HFFc6 (cell line): ENCODE data around the gene RGS11. TPM values are rescaled to one million over a fixed set of nuclear protein-coding genes. Genes with fewer than 3 reads are reported as not detected.

Experiments
- DNase-seq: peaks from one replicate; pipeline ENCODE4 v3.0.0-alpha.2; 2018
- H3K27ac Mint-ChIP-seq: 2 replicates; pipeline ENCODE4 v1.8.0; 2020; ENCODE audit warnings: mild to moderate bottlenecking, mixed read lengths
- H3K27me3 Mint-ChIP-seq: 2 replicates; pipeline ENCODE4 v1.8.0; 2021; ENCODE audit warnings: mild to moderate bottlenecking, moderate library complexity, mixed read lengths; ENCODE audit not compliant: insufficient read depth
- H3K36me3 Mint-ChIP-seq: 2 replicates; pipeline ENCODE4 v1.8.0; 2021; ENCODE audit warnings: low read depth, mixed read lengths
- H3K4me1 Mint-ChIP-seq: 2 replicates; pipeline ENCODE4 v1.8.0; 2020; ENCODE audit warnings: low read depth, mixed read lengths
- H3K4me3 Mint-ChIP-seq: 2 replicates; pipeline ENCODE4 v1.8.0; 2020; ENCODE audit warnings: mild to moderate bottlenecking, moderate library complexity, mixed read lengths
- H3K9me3 Mint-ChIP-seq: 2 replicates; pipeline ENCODE4 v1.8.0; 2020; ENCODE audit warnings: mild to moderate bottlenecking, mixed read lengths
- CTCF ChIP-seq: fragments of 200-600 bp; sonication (generic); IDR thresholded peaks from 2 replicates; pipeline ENCODE4 v1.5.0; 2021; ENCODE audit warnings: antibody characterized with exemption, mild to moderate bottlenecking
- total RNA-seq, 6 experiments: library from RNA; stranded (reverse); fragmentation: NEBNext Ultra II Directional; extraction: Animal tissue kit (Norgen Biotek cat#: 25700); gene quantifications; 2 replicates in 1 of 6; 3 replicates in 5 of 6; pipeline ENCODE4 v1.2.3, GENCODE V29; 2021

The RGS11 gene
- total RNA-seq, 6 experiments from 2014 or later: 1.5 to 3.5 (median 2.3) TPM

- no peak for TF ChIP-seq CTCF
- Mint-ChIP-seq H3K4me1 (no peaks in the 10 kb centered on the region), H3K27me3 (peaks cover 2% of the 10 kb centered on the region), H3K36me3 (0 out of 2 replicates have a peak, but pooled peaks cover 6% of the 10 kb centered on the region), H3K27ac (peak overlapping the region; percentile 26; the same call in 1 of the 2 replicates), H3K9me3 (no peaks in the 10 kb centered on the region), H3K4me3 (no peak overlapping the region)
- no peak for DNase-seq
These were observed 44.5 kb upstream of the RGS11 start for GRCh38 chr16:320206-320605.

DNA sequence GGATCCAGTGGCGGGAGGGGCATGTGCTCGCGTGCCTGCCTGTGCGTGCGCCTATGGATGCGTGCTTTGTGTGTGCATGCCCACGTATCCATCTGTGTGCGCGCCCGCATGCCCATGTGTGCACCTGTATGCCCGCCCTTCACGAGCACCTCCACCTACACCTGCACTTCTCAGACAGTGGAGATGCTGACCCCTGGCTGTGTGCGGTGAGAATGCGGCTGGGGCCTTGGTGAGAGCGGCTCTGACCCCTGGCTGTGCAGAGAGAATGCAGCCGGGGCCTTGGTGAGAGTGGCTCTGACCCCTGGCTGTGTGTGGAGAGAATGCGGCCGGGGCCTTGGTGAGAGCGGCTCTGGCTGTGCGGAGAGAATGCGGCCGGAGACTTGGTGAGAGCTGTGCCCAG lies 42.9 kb upstream of the RGS11 start:
- H3K4me1 Mint-ChIP-seq: no peaks in the 10 kb centered on the region
- H3K9me3 Mint-ChIP-seq: no peaks in the 10 kb centered on the region
- DNase-seq: no peak
- H3K27ac Mint-ChIP-seq: no peak overlapping the region
- peak; percentile 52 for TF ChIP-seq CTCF
- H3K36me3 Mint-ChIP-seq: 0 out of 2 replicates have a peak, but pooled peaks cover 6% of the 10 kb centered on the region
- no peak overlapping the region for H3K4me3 Mint-ChIP-seq
- peaks cover 2% of the 10 kb centered on the region for H3K27me3 Mint-ChIP-seq

DNA sequence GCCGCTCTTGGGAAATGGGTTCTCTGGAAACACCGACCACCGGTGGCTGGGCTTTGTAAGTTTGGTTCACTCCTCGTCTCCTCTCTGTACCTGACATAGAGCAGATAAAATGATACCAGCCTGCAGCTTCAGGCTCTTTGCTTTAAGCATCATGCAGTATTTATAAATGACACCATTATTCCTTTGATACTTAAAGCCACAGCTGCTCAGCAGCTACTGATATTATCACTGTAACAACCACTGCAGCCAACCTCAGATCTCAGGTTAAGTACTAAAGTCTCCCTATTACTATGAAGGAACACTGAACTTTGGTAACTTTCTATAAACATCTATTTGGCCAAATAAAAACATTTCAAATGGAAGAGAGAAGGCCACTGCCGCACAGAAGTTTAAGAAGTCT lies 41.8 kb upstream of the RGS11 start:
- Mint-ChIP-seq H3K4me3 (no peak overlapping the region), H3K27ac (no peak overlapping the region), H3K36me3 (0 out of 2 replicates have a peak, but pooled peaks cover 6% of the 10 kb centered on the region), H3K27me3 (peaks cover 2% of the 10 kb centered on the region), H3K4me1 (no peaks in the 10 kb centered on the region), H3K9me3 (no peaks in the 10 kb centered on the region)
- no peak for DNase-seq
- TF ChIP-seq CTCF: no peak

- Mint-ChIP-seq H3K27ac (no peak overlapping the region), H3K27me3 (peaks cover 2% of the 10 kb centered on the region)
- DNase-seq: no peak
These were observed 41.2 kb upstream of the RGS11 start for GRCh38 chr16:316741-317464.

DNA sequence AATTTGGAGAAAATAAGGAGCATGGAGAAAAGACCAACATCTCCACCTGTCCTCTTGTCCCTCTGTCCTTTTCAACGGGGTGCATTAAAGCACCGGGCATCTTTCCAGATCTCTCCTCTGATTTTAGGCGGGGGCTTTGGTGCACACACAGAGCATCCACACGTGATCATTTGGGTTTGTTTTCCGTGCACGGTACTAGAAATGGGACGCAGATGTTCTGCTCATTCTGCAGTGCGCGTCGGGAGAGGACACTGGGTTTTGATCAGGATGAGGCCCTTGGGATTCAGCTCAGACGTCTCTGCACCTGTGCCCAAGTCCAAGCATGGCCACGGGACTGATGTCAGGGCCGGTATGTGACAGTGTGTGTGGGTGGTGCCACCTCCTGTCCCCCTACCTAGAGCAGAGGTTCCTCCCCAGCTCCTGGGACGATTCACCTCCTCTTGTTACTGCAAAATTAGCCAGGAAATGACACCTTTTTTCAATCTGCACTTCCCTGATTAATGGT lies 39.1 kb upstream of the RGS11 start:
- H3K27ac Mint-ChIP-seq: no peak overlapping the region
- H3K4me3 Mint-ChIP-seq: no peak overlapping the region
- H3K27me3 Mint-ChIP-seq: peaks cover 2% of the 10 kb centered on the region
- no peak for TF ChIP-seq CTCF
- no peak for DNase-seq
- H3K36me3 Mint-ChIP-seq: 0 out of 2 replicates have a peak, but pooled peaks cover 6% of the 10 kb centered on the region
- H3K4me1 Mint-ChIP-seq: no peaks in the 10 kb centered on the region
- no peaks in the 10 kb centered on the region for H3K9me3 Mint-ChIP-seq

More at GRCh38 chr16:316741-317464, 41.2 kb upstream of the RGS11 start:
- H3K4me3 Mint-ChIP-seq: no peak overlapping the region
- no peaks in the 10 kb centered on the region for H3K9me3 Mint-ChIP-seq
- no peaks in the 10 kb centered on the region for H3K4me1 Mint-ChIP-seq
- 0 out of 2 replicates have a peak, but pooled peaks cover 6% of the 10 kb centered on the region for H3K36me3 Mint-ChIP-seq
- no peak for TF ChIP-seq CTCF
